COLO668 (cell line): ENCODE results near the gene EPO.

Experiments
- DNase-seq: peaks from one replicate; lab custom pipeline; 2025; ENCODE audit not compliant: unreplicated experiment; lab: John Stamatoyannopoulos, UW

Gene EPO

DNA sequence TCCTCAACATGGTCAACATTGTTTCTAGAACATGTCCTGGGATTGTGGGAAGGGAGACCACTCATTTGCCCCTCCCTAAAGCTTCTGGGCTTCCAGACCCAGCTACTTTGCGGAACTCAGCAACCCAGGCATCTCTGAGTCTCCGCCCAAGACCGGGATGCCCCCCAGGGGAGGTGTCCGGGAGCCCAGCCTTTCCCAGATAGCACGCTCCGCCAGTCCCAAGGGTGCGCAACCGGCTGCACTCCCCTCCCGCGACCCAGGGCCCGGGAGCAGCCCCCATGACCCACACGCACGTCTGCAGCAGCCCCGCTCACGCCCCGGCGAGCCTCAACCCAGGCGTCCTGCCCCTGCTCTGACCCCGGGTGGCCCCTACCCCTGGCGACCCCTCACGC, at the start of gene EPO:
Gene EPO, plus strand, starts transcription at position 190 of the 392 bp plus-strand sequence. CDS start 513 bp downstream, outside the sequence.
- DNase-seq, result no peak

GRCh38 chr7:100671353-100672327, 48.6 kb upstream of the EPO start:
- no peak for DNase-seq

DNA sequence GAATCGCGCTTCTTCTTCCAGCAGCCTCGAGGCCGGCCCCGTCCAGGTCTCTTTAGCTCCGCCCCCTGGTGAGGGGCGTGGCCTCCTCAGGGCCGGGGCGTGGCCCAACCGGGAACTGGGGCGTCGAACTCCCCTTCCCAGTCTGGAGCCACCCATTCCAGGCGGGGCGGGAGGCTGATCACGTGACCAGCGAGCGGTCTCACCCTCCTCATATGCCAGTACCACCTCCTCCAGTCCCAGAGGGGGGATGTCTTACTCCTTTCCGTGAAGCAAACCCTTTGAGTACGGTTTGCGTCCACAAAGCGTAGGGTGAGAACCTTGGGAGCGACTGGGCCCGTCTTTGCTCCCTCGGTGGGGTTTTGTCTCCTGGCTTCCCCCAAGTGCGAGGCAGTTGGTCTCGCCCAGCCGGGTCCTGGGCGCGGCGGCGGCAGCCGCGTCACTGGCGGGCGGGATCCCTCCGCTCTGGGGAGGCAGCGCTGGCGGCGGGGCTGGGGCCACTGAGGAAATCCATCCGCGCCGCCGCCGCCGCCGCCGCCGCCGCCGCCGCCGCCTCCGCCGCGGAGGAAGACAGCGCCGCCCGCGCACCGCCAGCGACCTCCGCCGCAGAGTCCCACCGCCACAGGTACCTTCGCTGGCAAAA, 46.8 kb upstream of the EPO start, which contains the start of gene GNB2:
Gene GNB2, plus strand, starts transcription at position 439 of the 640 bp plus-strand sequence. CDS start 2,526 bp downstream, outside the sequence.
- DNase-seq, result peak; percentile 98

DNA sequence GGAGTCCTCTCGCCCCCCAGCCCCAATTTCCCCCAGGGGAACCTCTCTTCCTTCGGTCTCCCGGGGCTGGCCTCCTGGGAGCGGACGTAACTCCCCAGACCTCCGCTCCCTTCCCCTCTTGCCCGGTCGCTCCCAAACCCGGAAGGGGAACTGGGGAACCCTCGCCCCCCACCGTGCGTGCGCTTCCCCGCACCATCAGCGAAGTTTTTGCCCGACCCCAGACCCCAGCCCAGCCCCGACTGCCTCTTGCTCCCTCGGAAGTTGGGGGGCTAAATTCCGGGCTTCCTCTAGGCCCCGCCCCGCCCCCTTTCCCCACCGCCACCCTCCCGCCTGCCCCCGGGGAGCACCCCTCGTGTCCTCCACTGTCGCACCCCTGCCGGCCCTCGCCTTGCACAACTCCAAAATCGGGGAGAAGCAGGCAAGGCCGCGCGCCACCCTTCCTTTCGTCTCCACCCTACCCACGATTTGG, 46.3 kb upstream of the EPO start:
- peak; percentile 70 for DNase-seq

GRCh38 chr7:100674411-100675104, 45.7 kb upstream of the EPO start:
- peak; percentile 48 for DNase-seq

- peak; percentile 51 for DNase-seq
Observed at GRCh38 chr7:100675105-100675451, 45.2 kb upstream of the EPO start.

DNA sequence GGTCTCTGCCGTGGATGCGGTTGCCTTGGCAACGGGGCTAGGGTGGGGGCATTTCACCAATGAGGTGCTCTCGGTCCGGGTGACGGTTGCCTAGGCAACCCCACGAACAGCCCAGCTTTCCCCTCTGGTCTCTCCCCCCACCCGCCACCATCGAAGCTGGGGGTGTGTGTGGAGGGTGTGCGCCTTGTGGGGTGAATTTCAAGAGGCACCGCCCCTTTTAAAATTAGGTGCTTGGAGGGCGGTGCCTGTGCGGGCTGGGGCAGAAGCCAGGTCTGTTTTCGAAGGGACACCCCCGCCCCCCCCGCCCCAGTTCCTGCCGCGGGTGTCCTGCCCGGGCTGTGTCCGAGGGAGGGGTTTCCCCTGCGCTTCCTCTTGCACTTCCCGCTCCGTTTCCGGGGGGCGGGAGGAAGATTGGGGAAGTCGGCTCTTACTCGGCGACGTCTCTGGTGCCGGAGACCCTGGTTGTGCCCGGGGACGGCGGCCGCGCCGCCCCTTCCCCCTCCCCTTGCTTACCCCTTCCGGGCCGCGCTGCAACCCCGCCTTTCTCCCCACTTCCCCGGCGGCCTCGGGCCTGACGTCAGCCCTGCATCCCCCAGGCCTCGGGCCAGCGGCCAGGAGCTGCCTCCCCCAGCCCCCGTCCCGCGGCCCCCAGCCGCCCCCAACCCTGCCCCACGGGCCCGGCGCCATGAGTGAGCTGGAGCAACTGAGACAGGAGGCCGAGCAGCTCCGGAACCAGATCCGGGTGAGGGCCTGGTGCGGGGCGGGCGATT, 44.5 kb upstream of the EPO start:
- DNase-seq, result peak; percentile 56

DNA sequence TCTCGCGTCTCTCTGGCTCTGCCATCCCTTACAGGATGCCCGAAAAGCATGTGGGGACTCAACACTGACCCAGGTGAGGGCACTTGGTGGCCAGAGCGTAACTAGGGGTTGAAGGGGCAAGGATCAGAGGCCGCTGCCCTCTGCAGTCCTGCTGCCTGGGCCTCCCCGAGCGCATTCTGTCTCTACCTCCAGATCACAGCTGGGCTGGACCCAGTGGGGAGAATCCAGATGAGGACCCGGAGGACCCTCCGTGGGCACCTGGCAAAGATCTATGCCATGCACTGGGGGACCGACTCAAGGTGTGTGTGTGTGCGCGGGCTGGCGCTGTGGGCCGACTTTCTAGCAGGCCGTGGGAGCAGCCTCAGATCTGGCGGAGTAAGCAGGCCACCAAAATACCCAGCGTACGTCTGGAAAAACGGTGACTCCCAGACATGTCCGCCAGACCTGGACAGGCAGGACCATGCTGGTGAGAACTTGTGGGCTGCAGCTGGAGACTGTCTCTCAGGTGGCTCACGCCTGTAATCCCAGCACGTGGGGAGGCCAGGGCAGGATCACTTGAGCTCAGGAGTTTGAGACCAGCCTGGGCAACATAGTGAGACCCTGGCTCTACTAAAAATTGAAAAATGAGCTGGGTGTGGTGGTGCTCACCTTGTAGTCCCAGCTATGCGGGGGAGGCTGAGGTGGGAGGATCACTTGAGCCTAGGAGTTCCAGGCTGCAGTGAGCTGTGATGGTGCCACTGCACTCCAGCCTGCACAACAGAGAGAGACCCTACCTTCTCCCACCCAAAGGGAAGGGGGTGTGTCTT, 43.6 kb upstream of the EPO start:
- no peak for DNase-seq

DNA sequence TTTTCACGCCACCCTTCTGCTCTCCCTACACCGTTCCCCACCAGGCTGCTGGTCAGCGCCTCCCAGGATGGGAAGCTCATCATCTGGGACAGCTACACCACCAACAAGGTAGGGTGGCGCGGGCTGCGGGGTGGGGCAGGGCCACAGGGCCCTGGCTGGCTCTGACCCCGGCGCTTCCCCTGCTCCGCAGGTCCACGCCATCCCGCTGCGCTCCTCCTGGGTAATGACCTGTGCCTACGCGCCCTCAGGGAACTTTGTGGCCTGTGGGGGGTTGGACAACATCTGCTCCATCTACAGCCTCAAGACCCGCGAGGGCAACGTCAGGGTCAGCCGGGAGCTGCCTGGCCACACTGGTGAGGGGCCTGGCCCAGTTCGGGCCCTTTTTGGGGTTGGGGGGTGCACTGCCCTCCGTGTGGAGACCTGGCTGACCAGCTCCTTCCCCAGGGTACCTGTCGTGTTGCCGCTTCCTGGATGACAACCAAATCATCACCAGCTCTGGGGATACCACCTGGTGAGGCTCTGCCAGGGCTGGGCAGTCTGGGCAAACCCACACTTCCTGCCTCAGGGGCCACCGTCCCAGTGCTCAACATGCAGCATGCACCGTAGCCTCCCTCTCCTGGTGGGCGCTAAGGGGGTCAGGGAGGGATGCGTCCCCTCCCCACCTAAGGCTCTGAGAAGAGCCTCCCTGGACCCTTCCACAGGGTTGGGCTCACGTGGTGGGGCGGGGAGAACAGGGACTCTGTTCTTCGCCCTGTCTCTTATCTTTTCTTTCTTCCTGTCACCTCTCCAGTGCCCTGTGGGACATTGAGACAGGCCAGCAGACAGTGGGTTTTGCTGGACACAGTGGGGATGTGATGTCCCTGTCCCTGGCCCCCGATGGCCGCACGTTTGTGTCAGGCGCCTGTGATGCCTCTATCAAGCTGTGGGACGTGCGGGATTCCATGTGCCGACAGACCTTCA, 42.7 kb upstream of the EPO start:
- no peak for DNase-seq

DNA sequence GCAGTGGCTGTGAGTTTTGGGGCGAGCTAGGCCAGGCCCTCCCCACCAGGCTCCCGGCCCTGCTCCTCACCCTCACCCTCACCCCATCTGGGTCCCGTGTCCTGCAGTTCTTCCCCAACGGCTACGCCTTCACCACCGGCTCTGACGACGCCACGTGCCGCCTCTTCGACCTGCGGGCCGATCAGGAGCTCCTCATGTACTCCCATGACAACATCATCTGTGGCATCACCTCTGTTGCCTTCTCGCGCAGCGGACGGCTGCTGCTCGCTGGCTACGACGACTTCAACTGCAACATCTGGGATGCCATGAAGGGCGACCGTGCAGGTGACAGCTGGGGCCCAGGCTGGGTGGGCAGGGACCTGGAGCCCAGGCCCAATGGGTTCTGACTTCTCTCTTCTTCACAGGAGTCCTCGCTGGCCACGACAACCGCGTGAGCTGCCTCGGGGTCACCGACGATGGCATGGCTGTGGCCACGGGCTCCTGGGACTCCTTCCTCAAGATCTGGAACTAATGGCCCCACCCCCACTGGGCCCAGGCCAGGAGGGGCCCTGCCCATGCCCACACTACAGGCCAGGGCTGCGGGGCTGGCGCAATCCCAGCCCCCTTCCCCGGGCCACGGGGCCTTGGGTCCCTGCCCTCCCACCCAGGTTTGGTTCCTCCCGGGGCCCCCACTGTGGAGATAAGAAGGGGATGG, 41.8 kb upstream of the EPO start:
- no peak for DNase-seq

GRCh38 chr7:100679129-100679926, 40.9 kb upstream of the EPO start:
- DNase-seq, result no peak

DNA sequence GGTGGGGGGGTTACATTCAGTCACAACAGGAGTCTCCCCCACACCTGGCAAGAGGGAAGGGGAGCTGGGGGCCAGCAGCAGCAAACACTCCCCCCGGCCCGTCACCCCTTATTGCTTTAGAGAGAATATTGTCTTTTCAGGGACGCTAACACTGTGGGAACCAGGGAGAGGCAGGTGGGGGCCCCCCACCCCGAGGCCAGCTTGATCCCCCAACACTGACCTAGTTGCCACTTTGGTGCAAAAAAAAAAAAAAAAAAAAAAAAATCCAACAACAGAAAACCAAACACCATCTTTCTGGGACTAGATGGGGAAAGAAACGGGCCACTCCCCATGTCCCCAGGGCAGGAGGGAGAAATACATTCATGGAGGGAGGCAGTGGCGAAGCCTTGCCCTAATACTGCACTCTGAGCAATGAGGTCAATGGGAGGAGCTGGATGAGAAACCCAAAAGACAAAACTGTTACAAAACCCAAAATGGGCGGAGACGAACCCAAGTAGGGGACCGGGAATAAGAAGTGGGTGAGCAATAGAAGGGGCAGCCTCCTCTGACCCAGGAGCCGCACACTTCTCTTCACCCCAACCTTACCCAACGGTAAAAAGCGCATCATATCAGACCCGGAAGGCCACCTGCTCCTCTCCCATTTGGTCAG, 40.2 kb upstream of the EPO start:
- DNase-seq, result no peak

DNA sequence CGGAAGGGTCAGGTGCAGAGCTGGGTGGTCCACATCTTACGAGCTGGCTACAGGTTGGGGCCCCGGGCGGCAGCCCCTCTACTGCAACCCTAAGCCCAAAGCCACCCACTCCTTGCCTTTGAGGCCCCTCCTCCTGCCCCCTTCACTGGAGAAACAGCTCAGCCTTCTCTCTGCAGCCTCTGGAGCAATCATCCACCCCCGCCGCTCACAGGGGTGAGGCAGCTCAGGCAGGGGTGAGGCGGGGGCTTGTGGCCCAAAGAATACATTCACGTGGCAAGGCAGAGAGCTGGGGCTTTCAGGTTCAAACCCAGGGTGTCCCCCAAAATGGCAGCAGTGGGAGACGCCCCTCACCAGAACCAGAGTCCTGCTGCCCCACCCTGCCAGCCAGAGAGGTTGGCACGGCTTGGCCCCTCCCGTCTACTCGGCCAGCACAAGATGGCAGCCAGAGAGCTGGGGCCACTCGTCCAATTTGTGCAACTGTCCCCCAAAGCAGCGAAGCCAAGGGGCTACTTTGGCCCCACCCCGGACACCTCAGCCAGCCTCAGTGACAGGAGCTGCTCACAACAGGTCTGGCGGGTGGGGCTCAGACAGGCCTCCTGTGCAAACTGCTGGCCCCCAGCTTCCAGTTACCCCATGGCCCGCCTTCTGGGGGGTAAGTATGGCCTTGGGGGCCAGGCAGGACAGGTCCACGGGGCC, 39.5 kb upstream of the EPO start:
- no peak for DNase-seq

DNA sequence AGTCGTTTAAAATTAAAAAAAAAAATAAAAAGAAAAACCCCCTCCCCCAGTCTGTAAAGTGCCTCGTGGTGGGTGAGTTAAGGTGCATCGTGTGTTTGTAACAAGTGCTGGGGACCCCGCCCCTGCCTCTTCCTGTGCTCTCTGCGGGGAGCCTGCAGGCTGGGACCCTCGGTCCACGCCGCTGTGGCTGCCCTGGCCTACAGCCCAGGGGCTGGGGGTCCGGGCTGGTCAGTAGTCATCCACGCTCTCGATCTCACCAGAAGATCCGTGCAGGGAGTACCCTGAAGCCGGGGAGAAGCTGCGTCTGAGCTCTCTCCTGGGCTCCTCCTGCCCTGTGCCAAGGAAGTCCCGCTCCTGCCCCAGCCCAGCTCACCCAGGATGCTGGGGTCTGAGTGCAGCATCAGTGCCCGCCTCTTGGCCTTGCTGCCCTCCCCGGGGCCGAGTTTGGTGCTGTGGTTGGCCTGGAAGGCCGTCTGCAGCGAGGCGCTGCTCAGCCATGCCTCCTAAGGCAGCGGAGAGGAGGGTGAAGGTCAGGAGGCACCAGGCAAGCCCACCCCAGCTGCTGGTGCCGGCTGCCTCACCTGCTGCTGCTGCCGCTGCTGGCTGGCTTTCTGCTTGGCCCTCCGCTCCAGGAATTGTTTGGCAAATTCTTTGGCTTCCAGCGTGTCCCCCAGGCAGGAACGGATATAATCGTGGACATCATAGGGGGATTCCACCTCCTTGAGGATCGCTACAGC, 38.6 kb upstream of the EPO start:
- no peak for DNase-seq

GRCh38 chr7:100682228-100682741, 38.0 kb upstream of the EPO start:
- no peak for DNase-seq
